ENCODE measurements around the gene LETM1.
A peak's percentile ranks its signal among the peaks of the same experiment; 100 is the strongest.

LETM1 gene

DNA sequence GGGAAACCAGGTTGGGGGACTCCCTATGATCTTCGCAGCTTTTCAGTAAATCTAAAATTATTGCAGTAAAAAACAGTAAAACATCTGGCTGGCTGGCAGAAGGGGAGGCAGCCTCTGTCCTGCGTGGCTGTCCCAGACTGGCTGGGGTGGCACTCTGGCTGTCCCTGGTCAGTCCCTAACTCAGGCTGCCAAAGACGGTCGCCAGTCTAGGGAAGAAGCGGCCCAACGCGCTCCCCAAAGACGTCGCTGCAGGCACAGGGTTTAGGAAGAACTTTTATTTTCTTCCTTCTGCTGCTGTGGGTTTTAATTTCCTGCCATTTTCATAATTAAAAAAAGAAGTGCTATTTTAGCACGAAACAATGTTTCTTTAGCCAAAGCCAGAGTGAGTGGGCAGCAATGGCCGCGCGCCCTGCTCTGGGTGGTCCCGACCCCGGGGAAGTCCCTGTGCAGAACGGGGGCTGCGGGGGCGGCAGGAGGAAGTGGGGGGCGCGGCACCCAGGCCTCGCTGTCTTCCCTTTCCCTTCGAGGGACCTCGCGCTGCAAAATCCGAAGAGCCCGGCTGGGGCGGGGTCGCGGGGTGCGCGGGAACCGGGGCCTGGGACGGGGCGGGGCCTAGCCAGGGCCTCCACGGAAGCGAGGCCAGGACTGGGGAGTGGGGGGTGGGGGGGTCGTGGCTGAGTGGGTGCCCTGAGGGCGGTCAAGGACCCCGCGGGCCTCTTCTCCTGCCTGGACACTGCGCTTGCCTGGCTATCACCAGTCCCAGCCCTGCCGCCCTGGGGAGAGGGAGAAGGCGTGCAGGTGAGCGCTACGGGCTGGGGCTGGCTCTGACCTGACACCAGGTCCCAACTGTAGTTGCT lies 6.3 kb upstream of the LETM1 start:
- H3K4me1 Mint-ChIP-seq = peaks cover 30% of the 10 kb centered on the region
- H3K9me3 Mint-ChIP-seq = no peaks in the 10 kb centered on the region
- H3K27me3 Mint-ChIP-seq (ENCODE audit: low read depth) = peaks cover 20% of the 10 kb centered on the region
- no peaks in the 10 kb centered on the region for H3K36me3 Mint-ChIP-seq (ENCODE audit: low read depth)
- peak overlapping the region; percentile 11 to 45 (median 32) for H3K4me3 Mint-ChIP-seq
- no peak for TF ChIP-seq CTCF (IDR thresholded peaks at IDR 0.05; ENCODE audit: unreplicated experiment in 3 of 3)
- peak overlapping the region; percentile 52 to 87 (median 56) for H3K27ac Mint-ChIP-seq

DNA sequence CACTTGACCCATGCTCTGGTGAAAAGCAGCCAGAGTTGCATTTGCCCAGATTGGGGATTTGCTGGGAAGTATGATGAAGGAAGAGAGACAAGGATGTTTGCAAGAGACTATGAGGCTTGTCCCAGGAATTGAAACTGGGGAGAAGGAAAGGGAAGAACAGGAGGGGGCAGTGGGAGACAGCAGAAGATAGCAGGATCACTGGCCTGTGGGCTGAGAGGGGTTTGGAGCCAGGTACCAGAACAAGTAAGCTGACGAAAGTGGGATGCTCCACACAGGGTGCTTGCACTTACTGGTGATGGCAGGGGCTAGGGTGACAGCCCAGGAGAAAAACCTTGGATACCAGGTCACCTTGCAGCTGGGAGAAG lies 3.4 kb upstream of the LETM1 start:
- H3K27ac Mint-ChIP-seq = peak overlapping the region; percentile 5 to 27 (median 8)
- H3K36me3 Mint-ChIP-seq (ENCODE audit: low read depth) = no peaks in the 10 kb centered on the region
- H3K4me1 Mint-ChIP-seq = peaks cover 25% of the 10 kb centered on the region
- peak overlapping the region in 2 of 3 experiments; percentile 70 to 76 for H3K4me3 Mint-ChIP-seq
- H3K9me3 Mint-ChIP-seq = no peaks in the 10 kb centered on the region
- no peak for TF ChIP-seq CTCF (IDR thresholded peaks at IDR 0.05; ENCODE audit: unreplicated experiment in 3 of 3)
- peaks cover 17% of the 10 kb centered on the region for H3K27me3 Mint-ChIP-seq (ENCODE audit: low read depth)

DNA sequence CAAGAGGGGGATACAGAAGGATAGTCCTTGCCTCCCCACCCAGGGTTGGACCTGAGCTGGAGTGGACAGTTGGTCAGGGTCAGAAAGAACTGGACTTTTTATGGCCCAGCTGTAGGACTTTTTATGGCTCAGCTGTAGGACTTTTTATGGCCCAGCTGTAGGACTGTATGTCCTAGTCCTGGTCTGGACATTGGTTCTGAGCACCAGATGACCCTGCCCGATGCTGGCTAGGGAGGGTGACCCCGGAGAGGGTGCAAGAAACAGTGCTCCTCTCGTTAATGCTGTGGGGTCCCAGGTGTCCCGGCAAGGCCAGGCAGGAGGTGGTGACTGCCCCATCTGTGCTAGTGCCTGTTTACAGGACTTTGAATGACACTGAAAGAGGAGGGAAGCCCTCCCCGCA lies 2.0 kb upstream of the LETM1 start:
- TF ChIP-seq CTCF (IDR thresholded peaks at IDR 0.05; ENCODE audit: unreplicated experiment in 3 of 3) = no peak
- Mint-ChIP-seq H3K9me3 (no peaks in the 10 kb centered on the region), H3K4me1 (peaks cover 26% of the 10 kb centered on the region), H3K27me3 (ENCODE audit: low read depth) (peaks cover 9% of the 10 kb centered on the region), H3K27ac (no peak overlapping the region), H3K36me3 (ENCODE audit: low read depth) (no peaks in the 10 kb centered on the region), H3K4me3 (no peak overlapping the region)

DNA sequence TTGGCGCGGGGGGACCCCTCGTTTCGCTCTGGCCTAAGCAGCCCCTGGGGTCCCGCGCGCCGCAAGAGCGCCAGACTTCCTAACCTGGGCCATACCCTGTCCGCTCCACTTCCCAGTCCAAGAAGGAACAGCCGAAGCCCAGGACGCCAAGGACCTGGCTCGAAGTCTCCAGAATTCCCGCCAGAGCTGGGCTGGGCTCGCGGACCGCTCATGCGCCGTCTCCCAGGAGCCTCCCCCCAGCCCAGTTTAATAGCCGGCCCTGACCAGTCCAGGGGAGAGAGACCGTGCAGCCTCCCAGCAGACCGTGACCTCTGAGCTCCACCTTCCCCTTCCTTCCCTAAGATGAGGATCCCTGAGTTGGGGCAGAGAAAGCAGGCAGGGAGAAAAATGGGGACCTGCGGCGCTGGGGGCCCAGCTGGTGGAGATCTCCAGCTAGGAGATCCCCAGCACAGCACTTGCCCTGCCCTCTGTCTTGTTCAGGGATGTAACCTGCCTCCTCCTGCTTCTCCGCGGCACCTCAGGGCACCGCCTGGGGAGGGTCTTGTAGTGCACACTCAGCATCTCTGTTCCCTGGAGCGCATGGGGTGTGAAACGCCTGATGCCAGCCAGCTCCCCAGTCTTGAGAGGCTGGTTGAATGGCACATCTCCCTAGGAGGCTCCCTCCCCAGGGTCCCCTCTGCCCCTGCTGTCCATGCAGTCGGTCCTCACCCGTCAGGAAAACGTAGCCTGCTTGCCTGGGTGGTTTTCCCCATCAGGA lies 1.2 kb upstream of the LETM1 start:
- Mint-ChIP-seq H3K4me3 (peak overlapping the region; percentile 82 to 85 (median 84)), H3K4me1 (peaks cover 25% of the 10 kb centered on the region), H3K36me3 (ENCODE audit: low read depth) (no peaks in the 10 kb centered on the region), H3K27ac (peak overlapping the region in 2 of 3 experiments; percentile 52 to 78), H3K27me3 (ENCODE audit: low read depth) (peaks cover 6% of the 10 kb centered on the region), H3K9me3 (no peaks in the 10 kb centered on the region)
- no peak for TF ChIP-seq CTCF (IDR thresholded peaks at IDR 0.05; ENCODE audit: unreplicated experiment in 3 of 3)

- Mint-ChIP-seq H3K4me1 (peaks cover 20% of the 10 kb centered on the region), H3K27me3 (ENCODE audit: low read depth) (peaks cover 6% of the 10 kb centered on the region), H3K4me3 (peak overlapping the region; percentile 86 to 92 (median 90)), H3K36me3 (ENCODE audit: low read depth) (no peaks in the 10 kb centered on the region), H3K27ac (no peak overlapping the region), H3K9me3 (no peaks in the 10 kb centered on the region)
- no peak for TF ChIP-seq CTCF (IDR thresholded peaks at IDR 0.05; ENCODE audit: unreplicated experiment in 3 of 3)
These were observed 454 bp downstream of the LETM1 start for GRCh38 chr4:1855333-1856070.

Data from nephron (organoid).